Pancreas (tissue), 10 donors: ENCODE measurements around the gene KHDC4. TPM values are rescaled to one million over a fixed set of nuclear protein-coding genes. Genes with fewer than 3 reads are reported as not detected.

ENCODE experiments used
- ATAC-seq, 4 donors: fragments of 200-7000 bp; cut with Tn5 transposase; one replicate each; pipeline versions ENCODE4 v1.8.0 to v1.9.1; 2020; ENCODE audit warnings: mild to moderate bottlenecking in 4 of 4, moderate library complexity in 4 of 4
- DNase-seq, 6 donors: peaks; one replicate each; pipeline ENCODE4 v3.0.0-alpha.2; 2020
- FAIRE-seq: peaks from 2 replicates; lab custom pipeline; 2012; peaks lifted over from hg19 to GRCh38; lab: Jason Lieb, UNC
- H3K27ac ChIP-seq, 4 donors: fragments of 200-600 bp; sonication (generic); 1 replicate in 3 of 4; 2 replicates in 1 of 4; pipeline versions ENCODE4 v1.5.0 to v1.8.0; 2020
- H3K27me3 ChIP-seq, 4 donors: fragments of 200-600 bp; one replicate each; pipeline ENCODE4 v1.8.0; 2021
- H3K36me3 ChIP-seq, 3 donors: fragments of 200-600 bp; sonication (generic) in 1 of 3; one replicate each; pipeline versions ENCODE4 v1.5.0 to v1.8.0; 2020 to 2021
- H3K4me1 ChIP-seq, 3 donors: fragments of 200-600 bp; one replicate each; pipeline ENCODE4 v1.8.0; 2021
- H3K4me3 ChIP-seq, 4 donors: fragments of 200-600 bp; sonication (generic) in 2 of 4; one replicate each; pipeline versions ENCODE4 v1.5.0 to v1.8.0; 2020 to 2021
- H3K9me3 ChIP-seq, 4 donors: fragments of 200-600 bp; one replicate each; pipeline ENCODE4 v1.8.0; 2021
- WGBS, 2 donors: extraction: QIAGEN DNeasy Blood & Tissue Kit; methylation state at CpG; one replicate each; pipeline ENCODE4 v1.1.7; 2013; 5-methylcytosine and 5-hydroxymethylcytosine counted together
- intact Hi-C, 3 donors: fragments of 100-400 bp; cut with DNase I; formaldehyde crosslinking; loops; one replicate each; pipeline versions ENCODE4 v1.11.1 to v1.14.2; 2022
- polyA plus RNA-seq, 2 donors: library from polyadenylated mRNA; stranded (reverse); fragments of 200-250 nt; gene quantifications; one replicate each; pipeline ENCODE4 v1.2.3, GENCODE V29; 2013
- total RNA-seq, 6 donors: library from RNA; stranded (reverse); fragmentation: NEBNext Ultra II Directional in 4 of 6; extraction: Animal tissue kit (Norgen Biotek cat#: 25700) in 4 of 6; gene quantifications; one replicate each; pipeline versions ENCODE4 v1.2.1 to v1.2.4, GENCODE V29; 2021 to 2023
- TF ChIP-seq, protein P1 (sequence below), 4 donors: fragments of 200-600 bp; sonication (generic) in 3 of 4; IDR thresholded peaks; one replicate each; pipeline versions ENCODE4 v1.5.0 to v1.8.0; 2021; ENCODE audit warnings: antibody characterized with exemption in 4 of 4
- donor health status: healthy with polysubstance abuse.
- donor health status: DM: no; HTN: no; CAD: no; lungs with moderate emphysema.
- donor health status: DM: no; HTN: no; CAD: no.
- donor health status: control.
- donor health status: control.
- donor health status: Bipolar disorder and iron deficiency.
- donor health status: DM: yes; HTN: yes; CAD: no.
- donor health status: DM: no; HTN: no; CAD: no.
- donor health status: DM: no; HTN: no; CAD: no.
- donor health status: DM: yes; HTN: yes; CAD: no.

KHDC4 gene
- total and polyA plus RNA-seq, 8 donors, result 11.9 to 32.8 (median 19.1) TPM

DNA sequence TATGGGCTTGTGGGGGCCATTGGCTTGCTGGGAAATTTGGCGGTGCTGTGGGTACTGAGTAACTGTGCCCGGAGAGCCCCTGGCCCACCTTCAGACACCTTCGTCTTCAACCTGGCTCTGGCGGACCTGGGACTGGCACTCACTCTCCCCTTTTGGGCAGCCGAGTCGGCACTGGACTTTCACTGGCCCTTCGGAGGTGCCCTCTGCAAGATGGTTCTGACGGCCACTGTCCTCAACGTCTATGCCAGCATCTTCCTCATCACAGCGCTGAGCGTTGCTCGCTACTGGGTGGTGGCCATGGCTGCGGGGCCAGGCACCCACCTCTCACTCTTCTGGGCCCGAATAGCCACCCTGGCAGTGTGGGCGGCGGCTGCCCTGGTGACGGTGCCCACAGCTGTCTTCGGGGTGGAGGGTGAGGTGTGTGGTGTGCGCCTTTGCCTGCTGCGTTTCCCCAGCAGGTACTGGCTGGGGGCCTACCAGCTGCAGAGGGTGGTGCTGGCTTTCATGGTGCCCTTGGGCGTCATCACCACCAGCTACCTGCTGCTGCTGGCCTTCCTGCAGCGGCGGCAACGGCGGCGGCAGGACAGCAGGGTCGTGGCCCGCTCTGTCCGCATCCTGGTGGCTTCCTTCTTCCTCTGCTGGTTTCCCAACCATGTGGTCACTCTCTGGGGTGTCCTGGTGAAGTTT, 7.8 kb upstream of the KHDC4 start:
- Histone ChIP-seq H3K4me1 (peaks cover 8 to 12% (median 11%) of the 10 kb centered on the region in 3 donors), H3K27ac (peak overlapping the region; percentile 39 to 73 (median 68)), H3K4me3 (no peak overlapping the region), H3K27me3 (no peaks in the 10 kb centered on the region), H3K9me3 (no peaks in the 10 kb centered on the region), H3K36me3 (no peaks in the 10 kb centered on the region)
- no peak for ATAC-seq
- no peak for FAIRE-seq
- DNase-seq, result no peak
- TF ChIP-seq, protein P1, sequence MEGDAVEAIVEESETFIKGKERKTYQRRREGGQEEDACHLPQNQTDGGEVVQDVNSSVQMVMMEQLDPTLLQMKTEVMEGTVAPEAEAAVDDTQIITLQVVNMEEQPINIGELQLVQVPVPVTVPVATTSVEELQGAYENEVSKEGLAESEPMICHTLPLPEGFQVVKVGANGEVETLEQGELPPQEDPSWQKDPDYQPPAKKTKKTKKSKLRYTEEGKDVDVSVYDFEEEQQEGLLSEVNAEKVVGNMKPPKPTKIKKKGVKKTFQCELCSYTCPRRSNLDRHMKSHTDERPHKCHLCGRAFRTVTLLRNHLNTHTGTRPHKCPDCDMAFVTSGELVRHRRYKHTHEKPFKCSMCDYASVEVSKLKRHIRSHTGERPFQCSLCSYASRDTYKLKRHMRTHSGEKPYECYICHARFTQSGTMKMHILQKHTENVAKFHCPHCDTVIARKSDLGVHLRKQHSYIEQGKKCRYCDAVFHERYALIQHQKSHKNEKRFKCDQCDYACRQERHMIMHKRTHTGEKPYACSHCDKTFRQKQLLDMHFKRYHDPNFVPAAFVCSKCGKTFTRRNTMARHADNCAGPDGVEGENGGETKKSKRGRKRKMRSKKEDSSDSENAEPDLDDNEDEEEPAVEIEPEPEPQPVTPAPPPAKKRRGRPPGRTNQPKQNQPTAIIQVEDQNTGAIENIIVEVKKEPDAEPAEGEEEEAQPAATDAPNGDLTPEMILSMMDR (IDR thresholded peaks at IDR 0.05), result no peak
- intact Hi-C loops, result loop anchor here in 1 of 3 donors (5.0 kb wide), 1 partner anchor 40 kb away; no protein-coding TSS in a partner anchor
- WGBS, 2 donors, result 86 to 88% methylated on average over 25 to 29 of the region's 29 CpGs

DNA sequence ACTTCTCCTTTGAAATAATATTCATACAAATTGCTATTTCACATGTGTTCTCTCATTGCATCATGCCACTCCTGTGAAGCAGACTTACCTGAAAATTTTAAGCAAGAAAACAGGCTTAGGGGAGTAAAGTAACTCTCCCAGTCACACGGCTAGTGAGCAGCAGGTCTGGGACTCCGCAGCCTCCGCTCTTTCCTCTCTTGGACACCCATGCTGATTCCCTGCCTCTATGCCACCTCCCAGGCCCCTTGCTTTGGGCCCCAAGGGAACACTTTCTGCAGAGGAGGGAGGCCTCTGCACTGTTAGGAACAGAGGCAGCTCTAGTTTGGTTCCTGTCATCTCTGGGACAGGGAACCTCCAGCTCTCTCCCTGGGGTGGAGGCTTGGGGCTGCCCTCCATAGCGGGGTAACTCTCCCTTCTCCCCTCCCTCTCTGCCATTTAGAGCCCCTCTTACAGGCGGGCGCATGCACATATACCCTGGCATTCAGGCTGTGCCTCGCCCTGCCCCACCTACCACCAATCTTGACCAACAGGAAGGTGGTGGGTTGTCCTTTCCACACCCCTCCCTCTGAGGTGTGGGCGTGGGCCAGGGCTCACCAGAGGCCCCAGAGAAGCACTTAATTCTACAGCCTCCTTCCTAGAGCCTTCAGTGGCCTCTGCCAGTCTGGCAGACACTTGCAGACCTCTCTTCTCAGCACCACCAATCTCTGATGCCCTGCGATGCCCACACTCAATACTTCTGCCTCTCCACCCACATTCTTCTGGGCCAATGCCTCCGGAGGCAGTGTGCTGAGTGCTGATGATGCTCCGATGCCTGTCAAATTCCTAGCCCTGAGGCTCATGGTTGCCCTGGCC, 7.0 kb upstream of the KHDC4 start, which contains the start of gene RXFP4:
TSS of gene RXFP4 (plus strand) at position 646 of the 852 bp plus-strand sequence. CDS start at position 718, 72 bp downstream.
- peak within 1 kb of the TSS; percentile 39 to 73 (median 68) for H3K27ac ChIP-seq
- TF ChIP-seq, protein P1 (IDR thresholded peaks at IDR 0.05), result no peak
- H3K9me3 ChIP-seq, result no peaks in the 10 kb centered on the region
- H3K4me3 ChIP-seq, result no peak within 1 kb of the TSS
- FAIRE-seq (no peak), DNase-seq (peak in 2 of 6 donors; percentile 39 to 62), ATAC-seq (peak; percentile 6 to 49 (median 20))
- H3K4me1 ChIP-seq, result peaks cover 8 to 11% (median 9%) of the 10 kb centered on the region in 3 donors
- WGBS, 2 donors, result 48 to 56% methylated on average over 11 of the region's 11 CpGs
- no peaks in the 10 kb centered on the region for H3K36me3 ChIP-seq
- H3K27me3 ChIP-seq, result no peaks in the 10 kb centered on the region
- intact Hi-C loops, result loop anchor here in 1 of 3 donors (5.0 kb wide), 1 partner anchor 41 kb away; no protein-coding TSS in a partner anchor

DNA sequence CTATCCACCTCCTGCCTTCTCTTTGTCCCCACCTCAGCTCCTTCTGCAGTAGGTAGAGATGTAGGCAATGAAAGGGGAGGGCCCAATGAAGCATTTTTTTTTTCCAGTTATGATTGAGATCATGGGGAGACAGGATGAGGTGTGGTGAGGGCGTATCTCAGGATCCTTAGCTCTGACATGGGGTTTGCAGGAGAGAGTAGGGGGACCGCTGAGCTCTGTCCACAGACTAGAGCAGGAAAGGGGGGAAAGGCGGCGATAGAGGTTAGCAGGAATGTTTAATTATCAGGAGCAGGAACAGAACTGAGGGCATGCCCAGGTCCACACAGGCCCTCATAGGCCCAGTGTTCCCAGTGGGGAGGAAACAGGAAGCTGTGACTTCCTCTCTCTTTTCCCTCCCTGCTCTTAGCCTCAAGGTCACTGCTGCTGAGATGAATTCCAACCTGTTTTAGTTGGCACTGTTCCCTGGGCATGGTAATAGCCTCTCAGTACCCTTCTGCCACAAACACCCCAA, 6.3 kb upstream of the KHDC4 start:
- intact Hi-C loops, result loop anchor here in 1 of 3 donors (5.0 kb wide), 1 partner anchor 42 kb away; no protein-coding TSS in a partner anchor
- no peak for FAIRE-seq

DNA sequence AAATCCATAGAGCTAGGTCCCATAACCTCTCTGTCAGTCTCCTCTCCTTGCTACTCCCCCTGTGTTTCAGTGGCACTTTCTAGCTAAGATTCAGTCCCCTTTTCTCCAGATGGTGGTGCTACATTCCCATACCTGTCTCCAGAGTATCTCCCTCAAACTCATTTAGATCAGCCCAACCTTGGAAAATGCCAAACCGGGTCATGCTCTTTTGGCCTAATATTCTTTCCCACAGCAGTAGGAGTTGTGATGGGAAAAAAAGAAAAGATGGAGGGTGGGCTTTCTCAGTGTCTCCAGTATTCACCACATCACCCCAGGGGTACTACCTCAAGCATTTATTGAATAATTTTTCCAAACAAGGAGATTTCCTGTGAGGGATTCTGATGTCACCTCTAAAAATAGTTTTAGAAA, 4.0 kb upstream of the KHDC4 start:
- no peak for FAIRE-seq

More for the DNA sequence above, 6.3 kb upstream of the KHDC4 start:
- Histone ChIP-seq H3K27ac (peak overlapping the region; percentile 39 to 73 (median 68)), H3K4me3 (no peak overlapping the region), H3K36me3 (no peaks in the 10 kb centered on the region), H3K27me3 (no peaks in the 10 kb centered on the region), H3K4me1 (peaks cover 7 to 11% (median 8%) of the 10 kb centered on the region in 3 donors), H3K9me3 (no peaks in the 10 kb centered on the region)
- ATAC-seq, result peak; percentile 82 to 87 (median 86)
- WGBS, 2 donors, result 39 to 50% methylated on average over 4 of the region's 4 CpGs
- TF ChIP-seq, protein P1 (IDR thresholded peaks at IDR 0.05), result no peak
- peak in 3 of 6 donors; percentile 68 to 76 (median 74) for DNase-seq

More for the DNA sequence above, 4.0 kb upstream of the KHDC4 start:
- no peak overlapping the region for H3K4me3 ChIP-seq
- TF ChIP-seq, protein P1 (IDR thresholded peaks at IDR 0.05), result peak in 2 of 4 donors; percentile 19 to 21
- intact Hi-C loops, result loop anchor here in 1 of 3 donors (5.0 kb wide), 1 partner anchor 44 kb away; no protein-coding TSS in a partner anchor
- ATAC-seq (peak in 2 of 4 donors; percentile 13 to 26), DNase-seq (peak in 1 of 6 donors; percentile 37)
- H3K4me1 ChIP-seq, result peaks cover 7 to 14% (median 8%) of the 10 kb centered on the region in 3 donors
- no peaks in the 10 kb centered on the region for H3K9me3 ChIP-seq
- no peaks in the 10 kb centered on the region for H3K27me3 ChIP-seq
- H3K36me3 ChIP-seq, result no peaks in the 10 kb centered on the region
- peak overlapping the region in 1 of 4 donors; percentile 2 for H3K27ac ChIP-seq
- 0 to 1% methylated on average over 1 of the region's 1 CpG for WGBS, 2 donors
